HCT116 (cell line): ENCODE data around the gene TMPRSS13. TPM values are rescaled to one million over a fixed set of nuclear protein-coding genes. Genes with fewer than 3 reads are reported as not detected.

Experiments used
- ATAC-seq: fragments of 200-7000 bp; cut with Tn5 transposase; 2 replicates; pipeline ENCODE4 v1.9.1; 2020; ENCODE audit warnings: mild to moderate bottlenecking, moderate library complexity
- Bru-seq: library from RNA; stranded (reverse); fragments of 400-500 nt; gene quantifications from one replicate; lab custom pipeline; 2021; lab: Mats Ljungman, UMichigan
- BruChase-seq, 2 experiments: library from RNA; stranded (reverse); fragments of 400-500 nt; gene quantifications; one replicate each; lab custom pipeline; 2021; lab: Mats Ljungman, UMichigan
- BruUV-seq: library from RNA; stranded (reverse); fragments of 400-500 nt; replicated peaks from 2 replicates; lab custom pipeline; 2021; lab: Mats Ljungman, UMichigan
- CTCF ChIA-PET: fragments of 300-600 bp; sonication (Branson Sonifier 250); formaldehyde crosslinking; loops from one replicate; lab custom pipeline; 2021; ENCODE audit warnings: antibody characterized with exemption; lab: Charles Lee
- POLR2A ChIA-PET: fragments of 300-600, 350-600 bp; sonication (Branson Sonifier 250); formaldehyde crosslinking; loops from one replicate; lab custom pipeline; 2021; ENCODE audit warnings: antibody characterized with exemption; lab: Charles Lee
- RAD21 ChIA-PET, 2 experiments: fragments of 300-600 bp; sonication (Branson Sonifier 250); formaldehyde crosslinking; loops; one replicate each; lab custom pipeline; 2023; ENCODE audit warnings: low total read pairs in 2 of 2; ENCODE audit not compliant: uncharacterized antibody in 2 of 2, unreplicated experiment in 2 of 2, low non-redundant PET in 1 of 2; lab: Charles Lee
- DNase-seq: peaks from one replicate; pipeline ENCODE4 v3.0.0-alpha.2; 2010; ENCODE audit warnings: low read depth, low spot score
- H2AFZ ChIP-seq: fragments of 200-600 bp; shearing (Covaris generic), sonication (generic); 2 replicates; pipeline ENCODE4 v1.6.1; 2017; ENCODE audit warnings: low read depth, mixed run types, mixed read lengths, antibody characterized with exemption, low read length; ENCODE audit not compliant: poor library complexity, severe bottlenecking
- H3K27ac ChIP-seq: 2 replicates; pipeline ENCODE4 v1.5.1; 2012; ENCODE audit warnings: low read depth, low read length
- H3K27me3 ChIP-seq: fragments of 200-600 bp; sonication (generic); 2 replicates; pipeline ENCODE4 v1.6.1; 2016; ENCODE audit warnings: mixed run types, low read length, mixed read lengths; ENCODE audit not compliant: insufficient read depth
- H3K36me3 ChIP-seq, 2 experiments: fragments of 200-500 bp in 1 of 2; fragments of 200-600 bp in 1 of 2; sonication (Bioruptor generic) in 1 of 2; sonication (generic) in 1 of 2; 2 replicates each; pipeline versions ENCODE4 v1.5.1 to v1.6.1; 2014 to 2016; ENCODE audit warnings: low read length in 2 of 2, inconsistent platforms in 1 of 2, mixed read lengths in 1 of 2, mixed run types in 1 of 2; ENCODE audit not compliant: insufficient read depth in 2 of 2, control insufficient read depth in 1 of 2
- H3K4me1 ChIP-seq, 2 experiments: fragments of 200-600 bp in 1 of 2; sonication (generic) in 1 of 2; 2 replicates each; pipeline versions ENCODE4 v1.5.1 to v1.6.1; 2012 to 2017; ENCODE audit warnings: low read length in 2 of 2, inconsistent platforms in 1 of 2, mild to moderate bottlenecking in 1 of 2, mixed read lengths in 1 of 2, mixed run types in 1 of 2, moderate library complexity in 1 of 2; ENCODE audit not compliant: insufficient read depth in 2 of 2, control insufficient read depth in 1 of 2
- H3K4me2 ChIP-seq: fragments of 200-600 bp; sonication (generic); 2 replicates; pipeline ENCODE4 v1.6.1; 2017; ENCODE audit warnings: mixed run types, low read length, mixed read lengths
- H3K4me3 ChIP-seq, 2 experiments: fragments of 200-600 bp in 1 of 2; sonication (generic) in 1 of 2; replicated peaks in 1 of 2; 2 replicates each; pipeline ENCODE4 v1.5.1; 2011 to 2016; ENCODE audit warnings: low read length in 2 of 2, control low read depth in 1 of 2, low read depth in 1 of 2, mild to moderate bottlenecking in 1 of 2, mixed read lengths in 1 of 2, mixed run types in 1 of 2
- H3K79me2 ChIP-seq: fragments of 200-600 bp; sonication (generic); 2 replicates; pipeline ENCODE4 v1.6.1; 2017; ENCODE audit warnings: mild to moderate bottlenecking, mixed run types, low read length, moderate library complexity, mixed read lengths; ENCODE audit not compliant: insufficient read depth
- H3K9ac ChIP-seq: fragments of 200-600 bp; sonication (generic); 2 replicates; pipeline ENCODE4 v1.6.1; 2016; ENCODE audit warnings: low read length, mixed read lengths
- H3K9me2 ChIP-seq: fragments of 200-600 bp; sonication (generic), shearing (Covaris generic); 2 replicates; pipeline ENCODE4 v1.6.1; 2017; ENCODE audit warnings: mixed run types, mild to moderate bottlenecking, moderate library complexity; ENCODE audit not compliant: insufficient read depth
- H3K9me3 ChIP-seq, 2 experiments: fragments of 200-500 bp in 1 of 2; fragments of 200-600 bp in 1 of 2; sonication (Bioruptor generic) in 1 of 2; sonication (generic) in 1 of 2; 2 replicates each; pipeline ENCODE4 v1.6.1; 2014 to 2017; ENCODE audit warnings: low read length in 2 of 2, mixed read lengths in 2 of 2, inconsistent platforms in 1 of 2, low read depth in 1 of 2, mild to moderate bottlenecking in 1 of 2, mixed run types in 1 of 2, moderate library complexity in 1 of 2; ENCODE audit not compliant: control insufficient read depth in 1 of 2, insufficient read depth in 1 of 2
- H4K20me1 ChIP-seq: fragments of 200-600 bp; sonication (generic), shearing (Covaris generic); 2 replicates; pipeline ENCODE4 v1.6.1; 2017; ENCODE audit warnings: mixed run types, mild to moderate bottlenecking, moderate library complexity; ENCODE audit not compliant: insufficient read depth
- CBX3 ChIP-seq: IDR thresholded peaks from 2 replicates; pipeline ENCODE4 v1.6.1; 2012; ENCODE audit warnings: low read depth
- CEBPB ChIP-seq: IDR thresholded peaks from 2 replicates; pipeline ENCODE4 v1.6.1; 2012; ENCODE audit warnings: low read depth
- EGR1 ChIP-seq: IDR thresholded peaks from 2 replicates; pipeline ENCODE4 v1.6.1; 2012; ENCODE audit warnings: low read depth
- ELF1 ChIP-seq: IDR thresholded peaks from 2 replicates; pipeline ENCODE4 v1.6.1; 2012; ENCODE audit warnings: low read depth, borderline replicate concordance
- EZH2phosphoT487 ChIP-seq: fragments of 200-600 bp; IDR thresholded peaks from 2 replicates; pipeline ENCODE4 v1.6.1; 2018; ENCODE audit warnings: antibody characterized with exemption, borderline replicate concordance
- FOSL1 ChIP-seq: IDR thresholded peaks from 2 replicates; pipeline ENCODE4 v1.6.1; 2012; ENCODE audit warnings: low read depth
- JUND ChIP-seq: IDR thresholded peaks from 2 replicates; pipeline ENCODE4 v1.6.1; 2012
- POLR2AphosphoS5 ChIP-seq: IDR thresholded peaks from 2 replicates; pipeline ENCODE4 v1.6.1; 2011; ENCODE audit warnings: mild to moderate bottlenecking, low read depth, low read length, moderate library complexity
- RAD21 ChIP-seq: IDR thresholded peaks from 2 replicates; pipeline ENCODE4 v1.6.1; 2012; ENCODE audit warnings: low read depth, mild to moderate bottlenecking
- SIN3A ChIP-seq: IDR thresholded peaks from 2 replicates; pipeline ENCODE4 v1.6.1; 2012; ENCODE audit warnings: low read depth
- SP1 ChIP-seq: IDR thresholded peaks from 2 replicates; pipeline ENCODE4 v1.6.1; 2012; ENCODE audit warnings: low read depth
- SRF ChIP-seq: IDR thresholded peaks from 2 replicates; pipeline ENCODE4 v1.6.1; 2012; ENCODE audit warnings: low read depth
- TCF7L2 ChIP-seq: IDR thresholded peaks from 2 replicates; pipeline ENCODE4 v1.7.0; 2011; ENCODE audit warnings: borderline replicate concordance, inconsistent platforms; ENCODE audit not compliant: insufficient read depth, insufficient read length; ENCODE audit errors: extremely low read depth
- intact Hi-C: fragments of 100-400 bp; cut with micrococcal nuclease; formaldehyde crosslinking; loops from 2 replicates; pipeline ENCODE4 v1.10.0; 2022
- long read RNA-seq: library from polyadenylated mRNA; unstranded; transcript quantifications from one replicate; pipeline ENCODE4 v2.0.0, GENCODE V29; 2021; ENCODE audit not compliant: unreplicated experiment
- polyA plus RNA-seq: library from polyadenylated mRNA; unstranded; fragments of >200 nt; gene quantifications from 2 replicates; pipeline ENCODE4 v1.2.1, GENCODE V29; 2012; ENCODE audit warnings: missing spikeins
- total RNA-seq: library from RNA; stranded (reverse); gene quantifications from one replicate; pipeline ENCODE4 v1.2.1, GENCODE V29; 2021; ENCODE audit not compliant: unreplicated experiment
- TF ChIP-seq, protein P1 (sequence below): IDR thresholded peaks from 2 replicates; pipeline ENCODE4 v1.6.1; 2011; ENCODE audit warnings: mild to moderate bottlenecking, low read length, moderate library complexity; ENCODE audit not compliant: insufficient replicate concordance; ENCODE audit errors: extremely low read depth
- TF ChIP-seq, protein P2 (sequence below): IDR thresholded peaks from 2 replicates; pipeline ENCODE4 v1.6.1; 2012
- TF ChIP-seq, protein P3 (sequence below), 3 experiments: fragments of 200-600 bp in 1 of 3; sonication (generic) in 1 of 3; IDR thresholded peaks in 2 of 3; conservative IDR thresholded peaks in 1 of 3; 2 replicates each; pipeline ENCODE4 v1.5.1; 2012 to 2017; ENCODE audit warnings: low read depth in 2 of 3, low read length in 2 of 3, antibody characterized with exemption in 1 of 3, borderline replicate concordance in 1 of 3, control low read depth in 1 of 3, mild to moderate bottlenecking in 1 of 3, mixed read lengths in 1 of 3, mixed run types in 1 of 3, moderate library complexity in 1 of 3; ENCODE audit not compliant: insufficient read depth in 1 of 3
- TF ChIP-seq, protein P4 (sequence below): IDR thresholded peaks from 2 replicates; pipeline ENCODE4 v1.6.1; 2012

TMPRSS13 gene
- total RNA-seq, result 0.52 TPM
- 0.64 and 0.69 TPM in 2 replicates for polyA plus RNA-seq
- percentile 27 among the genes with signal in this experiment for Bru-seq, nascent RNA
- BruChase-seq, experiment 1, labeled RNA remaining after a 6-hour chase, result percentile 23 among the genes with signal in this experiment
- percentile 25 among the genes with signal in this experiment for BruChase-seq, experiment 2, labeled RNA remaining after a 2-hour chase
- long read RNA-seq, partial matches to known transcripts, result 0 of 1 reads
- long read RNA-seq, other reads (novel, unspliced or antisense), result 1 of 1 reads

DNA sequence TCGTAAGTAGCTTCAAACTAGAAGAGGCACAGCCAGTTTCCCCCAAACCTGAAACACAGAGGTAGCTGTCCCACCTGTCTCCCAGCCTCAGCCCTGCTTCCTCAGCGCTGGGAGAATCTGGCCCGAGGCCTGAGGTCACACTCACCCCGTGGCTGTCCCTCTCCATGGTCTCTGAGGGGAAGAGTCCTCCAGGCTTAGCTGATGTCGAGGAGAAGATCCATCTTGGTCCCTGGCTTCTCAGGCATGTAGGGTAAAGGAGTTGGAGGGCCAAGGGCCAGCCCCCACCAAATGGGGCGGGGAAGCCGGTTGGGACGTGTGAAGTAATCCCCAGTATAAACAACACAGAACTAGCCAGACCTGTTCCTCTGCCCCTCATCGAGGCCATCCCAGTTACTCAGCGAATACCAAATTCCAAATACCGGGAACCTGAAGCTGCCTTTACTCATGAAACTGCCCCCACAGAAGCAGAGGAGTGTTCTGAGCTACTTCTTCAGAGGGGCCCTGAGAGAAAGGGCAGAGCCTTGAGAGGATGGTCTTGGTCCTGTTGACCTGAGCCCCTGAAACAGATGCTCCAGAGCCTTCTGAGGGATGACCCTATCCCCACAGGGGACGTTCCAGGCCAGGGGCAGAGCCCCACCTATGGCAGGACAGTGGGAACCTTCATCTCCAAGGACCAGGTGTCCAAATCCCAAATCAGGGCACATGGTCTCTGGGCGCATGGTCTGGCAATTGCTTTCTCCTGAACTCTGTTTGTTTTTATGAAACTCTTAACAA, at the start of gene TMPRSS13:
Gene TMPRSS13, minus strand, starts transcription at position 261 of the 774 bp plus-strand sequence. Its CDS starts 95 bp downstream, at position 166.
- intact Hi-C loops, result no loop called here
- Histone ChIP-seq H3K9ac (no peak within 1 kb of the TSS), H3K27ac (no peak within 1 kb of the TSS), H3K4me1 (peaks cover 14% of the 10 kb centered on the region in 2 experiments; a peak in 3 of 4 replicates), H3K36me3 (no peaks in the 10 kb centered on the region), H3K79me2 (no peaks in the 10 kb centered on the region), H2AFZ (no peak within 1 kb of the TSS), H3K4me3 (no peak within 1 kb of the TSS), H3K9me2 (no peaks in the 10 kb centered on the region), H3K4me2 (peak within 1 kb of the TSS; percentile 53), H4K20me1 (no peaks in the 10 kb centered on the region), H3K27me3 (no peaks in the 10 kb centered on the region), H3K9me3 (no peaks in the 10 kb centered on the region)
- peak; percentile 62; the same call in 1 of the 2 replicates for ATAC-seq
- TF ChIP-seq ELF1, result no peak
- TF ChIP-seq TCF7L2, result no peak
- no peak for TF ChIP-seq EGR1
- TF ChIP-seq RAD21, result no peak
- TF ChIP-seq SP1, result peak; percentile 55; the same call in 1 of the 2 replicates
- no peak for TF ChIP-seq EZH2phosphoT487
- TF ChIP-seq, protein P1, sequence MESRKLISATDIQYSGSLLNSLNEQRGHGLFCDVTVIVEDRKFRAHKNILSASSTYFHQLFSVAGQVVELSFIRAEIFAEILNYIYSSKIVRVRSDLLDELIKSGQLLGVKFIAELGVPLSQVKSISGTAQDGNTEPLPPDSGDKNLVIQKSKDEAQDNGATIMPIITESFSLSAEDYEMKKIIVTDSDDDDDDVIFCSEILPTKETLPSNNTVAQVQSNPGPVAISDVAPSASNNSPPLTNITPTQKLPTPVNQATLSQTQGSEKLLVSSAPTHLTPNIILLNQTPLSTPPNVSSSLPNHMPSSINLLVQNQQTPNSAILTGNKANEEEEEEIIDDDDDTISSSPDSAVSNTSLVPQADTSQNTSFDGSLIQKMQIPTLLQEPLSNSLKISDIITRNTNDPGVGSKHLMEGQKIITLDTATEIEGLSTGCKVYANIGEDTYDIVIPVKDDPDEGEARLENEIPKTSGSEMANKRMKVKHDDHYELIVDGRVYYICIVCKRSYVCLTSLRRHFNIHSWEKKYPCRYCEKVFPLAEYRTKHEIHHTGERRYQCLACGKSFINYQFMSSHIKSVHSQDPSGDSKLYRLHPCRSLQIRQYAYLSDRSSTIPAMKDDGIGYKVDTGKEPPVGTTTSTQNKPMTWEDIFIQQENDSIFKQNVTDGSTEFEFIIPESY, result no peak
- TF ChIP-seq, protein P2, sequence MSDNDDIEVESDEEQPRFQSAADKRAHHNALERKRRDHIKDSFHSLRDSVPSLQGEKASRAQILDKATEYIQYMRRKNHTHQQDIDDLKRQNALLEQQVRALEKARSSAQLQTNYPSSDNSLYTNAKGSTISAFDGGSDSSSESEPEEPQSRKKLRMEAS, result peak; percentile 44
- TF ChIP-seq, protein P3, sequence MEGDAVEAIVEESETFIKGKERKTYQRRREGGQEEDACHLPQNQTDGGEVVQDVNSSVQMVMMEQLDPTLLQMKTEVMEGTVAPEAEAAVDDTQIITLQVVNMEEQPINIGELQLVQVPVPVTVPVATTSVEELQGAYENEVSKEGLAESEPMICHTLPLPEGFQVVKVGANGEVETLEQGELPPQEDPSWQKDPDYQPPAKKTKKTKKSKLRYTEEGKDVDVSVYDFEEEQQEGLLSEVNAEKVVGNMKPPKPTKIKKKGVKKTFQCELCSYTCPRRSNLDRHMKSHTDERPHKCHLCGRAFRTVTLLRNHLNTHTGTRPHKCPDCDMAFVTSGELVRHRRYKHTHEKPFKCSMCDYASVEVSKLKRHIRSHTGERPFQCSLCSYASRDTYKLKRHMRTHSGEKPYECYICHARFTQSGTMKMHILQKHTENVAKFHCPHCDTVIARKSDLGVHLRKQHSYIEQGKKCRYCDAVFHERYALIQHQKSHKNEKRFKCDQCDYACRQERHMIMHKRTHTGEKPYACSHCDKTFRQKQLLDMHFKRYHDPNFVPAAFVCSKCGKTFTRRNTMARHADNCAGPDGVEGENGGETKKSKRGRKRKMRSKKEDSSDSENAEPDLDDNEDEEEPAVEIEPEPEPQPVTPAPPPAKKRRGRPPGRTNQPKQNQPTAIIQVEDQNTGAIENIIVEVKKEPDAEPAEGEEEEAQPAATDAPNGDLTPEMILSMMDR (IDR thresholded peaks at IDR 0.05 in 2 of 3, conservative IDR thresholded peaks at IDR 0.05 in 1 of 3; ENCODE audit: borderline replicate concordance in 1 of 3, insufficient read depth in 1 of 3, low read depth in 2 of 3, low read length in 2 of 3), result no peak
- no peak for TF ChIP-seq SIN3A
- no peak for TF ChIP-seq FOSL1
- TF ChIP-seq SRF, result no peak
- TF ChIP-seq, protein P4, sequence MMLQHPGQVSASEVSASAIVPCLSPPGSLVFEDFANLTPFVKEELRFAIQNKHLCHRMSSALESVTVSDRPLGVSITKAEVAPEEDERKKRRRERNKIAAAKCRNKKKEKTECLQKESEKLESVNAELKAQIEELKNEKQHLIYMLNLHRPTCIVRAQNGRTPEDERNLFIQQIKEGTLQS, result no peak
- no peak for TF ChIP-seq POLR2AphosphoS5
- TF ChIP-seq JUND, result 0 out of 2 replicates have a peak, but pooled peaks have one; percentile 14
- no peak for TF ChIP-seq CBX3
- peak; percentile 58 for TF ChIP-seq CEBPB
- DNase-seq, result no peak
- BruUV-seq, result no TSS peak
- POLR2A ChIA-PET, result no interaction called here
- RAD21 ChIA-PET, result no interaction called here
- CTCF ChIA-PET, result no interaction called here
